GM18867 (cell line): ENCODE results near the gene VTI1A.

Experiments used
- ATAC-seq: cut with Tn5 transposase; IDR thresholded peaks from one replicate; pipeline ENCODE4 v1.9.1; 2021; ENCODE audit warnings: mild to moderate bottlenecking, moderate library complexity; ENCODE audit not compliant: unreplicated experiment

The VTI1A gene

DNA sequence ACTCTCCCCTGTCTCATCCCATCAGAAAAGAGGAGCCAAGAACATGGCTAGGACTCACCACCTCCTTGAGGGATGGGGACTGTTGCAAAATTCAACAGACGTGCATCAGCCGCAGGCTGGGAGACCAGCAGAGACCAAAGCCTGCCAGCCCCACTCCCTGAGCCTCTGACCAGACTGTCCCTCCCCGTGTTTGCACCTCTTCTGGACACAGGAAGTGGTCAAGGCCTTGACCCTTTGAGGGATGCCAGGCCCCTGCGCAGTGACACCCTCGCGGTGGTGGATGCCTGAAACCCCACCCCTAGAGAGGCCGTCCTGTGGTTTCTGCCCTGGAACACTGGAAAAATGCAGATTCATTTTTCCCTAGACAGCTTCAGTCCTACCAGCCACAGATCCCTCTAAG, 374.6 kb downstream of the VTI1A start:
- no peak for ATAC-seq

DNA sequence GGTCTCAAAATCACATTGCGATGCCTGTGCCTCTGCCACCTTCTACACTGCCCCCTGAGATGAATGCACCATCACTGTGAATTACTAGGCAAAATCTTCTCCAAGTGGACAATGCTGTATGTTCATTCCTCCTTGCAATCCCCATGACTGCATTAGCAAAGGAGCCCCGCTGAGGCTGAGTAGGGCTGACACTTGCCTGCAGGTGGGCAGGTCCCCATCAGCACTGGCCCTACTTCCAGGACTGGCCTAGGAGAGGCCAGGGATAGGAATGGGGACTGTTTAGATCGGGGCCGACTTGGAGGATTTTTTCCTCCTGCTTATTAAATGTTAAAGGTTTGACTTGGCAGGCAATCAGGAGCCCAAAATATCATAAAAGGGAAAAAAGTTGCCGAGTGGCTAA, 376.0 kb downstream of the VTI1A start:
- ATAC-seq: no peak

GRCh38 chr10:112823604-112824003, 376.6 kb downstream of the VTI1A start:
- no peak for ATAC-seq

GRCh38 chr10:112826018-112826697, 379.1 kb downstream of the VTI1A start:
- ATAC-seq: no peak

DNA sequence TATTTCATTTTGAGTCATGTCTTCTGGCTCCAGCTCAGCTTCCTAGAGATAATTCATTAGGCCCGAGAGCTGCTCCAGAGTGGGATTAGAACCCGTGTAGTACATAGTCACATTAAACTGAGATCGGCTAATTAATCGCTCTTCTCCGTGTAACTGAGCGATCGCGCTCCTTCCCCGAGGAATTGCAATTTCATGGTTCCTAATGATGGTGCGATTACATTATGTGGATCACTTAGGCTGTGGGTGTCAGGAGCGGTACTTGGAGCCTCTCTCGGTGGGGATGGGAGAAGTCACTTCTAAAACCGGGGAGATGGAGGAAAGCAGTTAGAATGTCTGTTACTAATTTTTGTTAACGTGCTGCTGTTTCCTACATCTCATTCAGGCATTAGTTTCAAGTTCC, 380.1 kb downstream of the VTI1A start:
- ATAC-seq: no peak

DNA sequence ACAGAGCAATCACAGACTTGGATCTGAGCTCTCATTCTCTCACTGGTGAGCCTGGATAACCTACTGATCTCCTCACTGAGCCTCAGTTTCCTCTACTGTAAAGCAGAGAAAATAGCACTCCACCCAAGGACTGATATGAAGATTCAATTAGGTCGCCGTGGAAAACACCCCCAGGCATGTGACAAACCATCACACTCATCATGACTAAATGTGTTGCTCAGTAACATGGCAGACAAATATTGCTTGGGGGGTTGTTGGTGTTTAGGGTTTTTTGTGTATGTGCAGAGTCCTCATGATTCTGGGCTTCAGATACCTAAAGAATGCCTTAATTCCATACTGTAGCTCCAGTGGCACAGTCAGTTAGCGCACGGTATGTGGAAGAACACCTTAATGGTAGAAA, 380.9 kb downstream of the VTI1A start:
- ATAC-seq: no peak

DNA sequence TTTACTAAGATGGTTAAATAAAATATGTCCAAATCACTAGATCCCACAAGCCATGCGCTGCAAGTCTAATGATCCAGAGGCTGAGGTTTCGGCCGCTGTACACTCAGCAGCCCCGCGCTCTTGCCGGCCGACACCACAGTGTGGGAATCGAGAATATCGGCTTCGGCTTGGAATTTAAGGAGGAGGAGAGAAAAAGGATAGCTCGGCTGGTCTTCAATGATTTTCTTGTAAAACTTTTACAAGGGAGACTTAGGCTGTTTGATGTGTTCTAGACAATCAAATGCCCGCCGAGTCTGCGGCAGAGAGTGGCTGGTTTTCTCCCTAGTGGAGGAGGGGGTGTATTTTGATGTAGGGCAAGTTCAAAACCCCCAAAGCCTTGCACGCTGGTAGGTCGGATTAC, 384.8 kb downstream of the VTI1A start:
- no peak for ATAC-seq

GRCh38 chr10:112832361-112832878, 385.4 kb downstream of the VTI1A start:
- ATAC-seq: no peak

GRCh38 chr10:112832959-112833358, 385.9 kb downstream of the VTI1A start:
- ATAC-seq: no peak

DNA sequence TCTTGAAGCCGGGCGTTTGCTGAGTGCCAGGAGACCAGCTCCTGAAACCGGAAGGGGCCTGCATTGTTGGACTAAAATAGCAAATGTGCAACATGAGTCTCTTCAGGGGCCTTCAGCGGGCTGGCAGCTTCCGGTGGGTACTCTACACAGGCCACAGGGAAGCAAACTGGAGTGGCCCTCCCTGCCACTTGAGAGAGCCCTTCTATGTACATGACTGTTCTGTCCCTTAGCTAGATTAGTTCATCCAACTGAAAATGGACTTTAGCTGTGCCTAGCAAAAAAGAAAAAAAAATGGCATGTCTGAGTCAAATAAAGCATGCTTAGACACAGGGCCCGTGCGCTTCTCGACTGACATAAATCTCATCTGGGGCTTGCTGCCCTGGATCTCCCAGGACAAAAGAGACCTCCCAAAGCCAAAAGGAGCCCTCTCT, 387.8 kb downstream of the VTI1A start:
- peak; percentile 49 for ATAC-seq

- no peak for ATAC-seq
Measured at GRCh38 chr10:112835217-112835715, 388.3 kb downstream of the VTI1A start.

- no peak for ATAC-seq
Measured at GRCh38 chr10:112835944-112836451, 389.0 kb downstream of the VTI1A start.

GRCh38 chr10:112838784-112839481, 391.9 kb downstream of the VTI1A start:
- no peak for ATAC-seq

DNA sequence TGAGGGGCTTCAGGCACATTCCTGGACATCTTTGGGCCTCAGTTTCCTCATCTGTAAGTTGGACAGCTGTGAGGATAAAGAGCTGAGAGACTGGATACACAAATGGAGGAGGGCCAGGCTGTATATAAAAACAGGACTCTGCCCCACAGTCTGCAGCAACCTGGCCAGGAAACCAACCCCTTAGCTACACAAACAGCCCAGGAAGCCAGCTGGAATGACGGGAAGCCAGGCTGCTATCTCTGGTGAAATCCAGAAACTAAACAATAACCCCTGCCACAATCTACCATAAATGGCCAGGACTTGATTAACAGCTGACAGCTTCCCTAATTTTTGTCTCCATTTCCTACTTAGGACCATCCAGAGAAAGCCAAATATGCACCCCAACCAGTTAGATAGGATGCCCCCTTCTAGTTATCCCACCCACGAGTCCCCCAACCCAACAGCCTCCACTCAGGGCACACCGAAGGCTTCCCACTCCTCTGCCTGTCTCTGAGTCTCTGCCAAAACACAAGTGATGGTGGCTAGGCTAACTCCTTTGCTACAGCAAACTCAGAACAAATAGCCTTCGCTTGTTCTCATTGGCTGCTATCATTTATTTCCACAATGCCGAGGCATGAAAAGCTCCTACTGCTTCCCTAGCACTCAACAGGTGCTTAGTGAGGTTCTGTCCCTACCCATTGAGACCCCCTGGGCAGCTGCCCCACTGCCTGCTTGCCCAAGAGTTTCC, 393.1 kb downstream of the VTI1A start:
- ATAC-seq: no peak

DNA sequence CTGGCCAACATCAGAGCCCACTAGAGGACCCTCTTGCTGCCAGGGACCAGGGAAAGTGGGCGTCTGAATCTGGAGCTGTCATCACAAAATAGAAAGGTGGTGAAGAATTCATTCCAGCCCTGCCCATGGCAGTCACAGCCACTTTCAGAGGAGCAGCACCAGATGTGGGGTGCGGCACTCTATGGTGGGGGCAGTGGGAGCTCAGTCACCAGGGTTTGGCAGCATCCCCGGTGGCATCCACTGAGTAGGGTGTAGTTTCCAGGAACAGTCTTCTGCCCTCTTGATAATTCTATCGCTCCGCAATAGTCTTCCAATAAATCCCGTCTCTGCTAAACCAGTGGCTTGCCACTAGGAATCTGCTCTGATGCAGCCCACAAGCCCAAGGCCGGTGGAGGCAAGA, 394.5 kb downstream of the VTI1A start:
- no peak for ATAC-seq

- peak; percentile 94 for ATAC-seq
Measured at GRCh38 chr10:112842832-112843360, 395.9 kb downstream of the VTI1A start.

GRCh38 chr10:112843623-112844022, 396.6 kb downstream of the VTI1A start:
- ATAC-seq: no peak

DNA sequence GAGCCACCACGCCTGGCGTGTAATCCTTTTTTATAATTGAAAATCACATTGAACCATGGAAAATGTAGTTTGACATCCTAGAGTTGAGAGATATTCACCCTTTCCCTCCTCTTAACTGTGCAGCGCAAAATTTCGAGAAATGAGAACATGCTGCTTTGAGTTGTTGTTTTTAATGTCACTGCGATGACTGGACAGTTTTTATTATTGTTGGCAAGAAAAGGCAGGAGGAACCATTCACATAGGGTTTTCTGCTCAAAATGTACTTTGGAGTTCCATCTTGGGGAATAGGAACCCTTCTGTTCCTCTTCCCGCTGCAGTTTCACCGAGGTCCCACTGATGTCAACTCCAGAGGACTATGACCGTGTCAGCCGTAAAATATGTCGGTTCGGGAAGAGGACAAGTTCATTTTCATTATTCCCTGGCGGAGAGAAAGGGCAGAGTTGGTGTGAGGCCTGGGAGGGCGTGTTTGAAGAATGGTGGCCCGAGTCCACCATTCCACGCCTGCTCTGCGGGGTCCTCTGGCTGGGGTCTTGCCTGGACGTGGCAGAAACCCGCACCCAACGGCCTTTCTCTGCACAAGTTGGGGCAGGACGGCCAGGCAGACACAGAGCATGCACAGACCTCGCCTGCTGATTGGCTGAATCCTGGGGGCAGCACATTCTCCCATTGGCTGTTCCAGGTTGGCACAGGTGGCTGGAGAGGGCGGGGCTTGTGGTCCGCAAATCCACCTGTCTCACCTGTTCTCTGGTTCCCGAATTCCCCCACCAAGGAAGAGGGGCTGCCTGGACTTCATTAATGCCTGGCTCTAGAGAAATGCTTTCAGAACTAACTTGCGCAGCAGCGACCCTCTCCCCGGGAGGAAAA, 397.9 kb downstream of the VTI1A start:
- no peak for ATAC-seq

DNA sequence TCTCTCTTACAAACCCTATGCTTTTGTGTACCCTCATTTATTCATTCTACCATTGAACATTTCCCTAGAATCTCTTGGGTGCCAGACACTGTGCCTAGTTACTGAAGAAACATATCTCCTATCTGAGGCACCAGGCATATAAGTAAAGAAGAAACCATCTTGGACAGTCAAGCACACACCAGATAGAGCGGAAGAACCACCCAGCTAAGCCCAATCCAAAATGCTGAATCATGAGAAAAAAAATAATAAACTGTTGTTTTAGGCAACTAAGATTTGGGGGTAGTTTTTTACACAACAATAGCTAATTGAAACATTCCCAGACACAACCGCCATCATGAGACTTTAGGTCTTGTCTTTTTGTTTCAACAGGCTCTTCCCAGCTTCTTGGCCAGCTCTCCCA, 400.8 kb downstream of the VTI1A start:
- no peak for ATAC-seq

- no peak for ATAC-seq
Measured at GRCh38 chr10:112848228-112848627, 401.2 kb downstream of the VTI1A start.
